Activated naive CD8-positive, alpha-beta T cell treated with anti-CD3 and anti-CD28 coated beads, Interleukin-2, amount 50 U/mL, for 24 hours (primary cell): Measurements from ENCODE around the gene KIF4A.
"Not testable (repeated sequence)": the region's sequence is repeated elsewhere in the genome, so short reads cannot be mapped to it uniquely, and the experiment has no call there.

Experiments used
- ATAC-seq: fragments of 150-1000 bp; cut with Tn5 transposase; one replicate; pipeline ENCODE4 v1.10.0; 2021
- DNase-seq: peaks from one replicate; pipeline ENCODE4 v3.0.0; 2021
- H3K27ac Mint-ChIP-seq: one replicate; pipeline ENCODE4 v1.8.0; 2021; ENCODE audit warnings: mild to moderate bottlenecking, mixed read lengths
- H3K27me3 Mint-ChIP-seq: one replicate; pipeline ENCODE4 v1.8.0; 2021; ENCODE audit warnings: mixed read lengths
- H3K36me3 Mint-ChIP-seq: one replicate; pipeline ENCODE4 v1.8.0; 2021; ENCODE audit warnings: low read depth, mixed read lengths
- H3K4me1 Mint-ChIP-seq: one replicate; pipeline ENCODE4 v1.8.0; 2021; ENCODE audit warnings: mixed read lengths
- H3K4me3 Mint-ChIP-seq: one replicate; pipeline ENCODE4 v1.8.0; 2021; ENCODE audit warnings: mild to moderate bottlenecking, moderate library complexity, mixed read lengths
- H3K9me3 Mint-ChIP-seq: one replicate; pipeline ENCODE4 v1.8.0; 2021; ENCODE audit warnings: mixed read lengths

Gene KIF4A

DNA sequence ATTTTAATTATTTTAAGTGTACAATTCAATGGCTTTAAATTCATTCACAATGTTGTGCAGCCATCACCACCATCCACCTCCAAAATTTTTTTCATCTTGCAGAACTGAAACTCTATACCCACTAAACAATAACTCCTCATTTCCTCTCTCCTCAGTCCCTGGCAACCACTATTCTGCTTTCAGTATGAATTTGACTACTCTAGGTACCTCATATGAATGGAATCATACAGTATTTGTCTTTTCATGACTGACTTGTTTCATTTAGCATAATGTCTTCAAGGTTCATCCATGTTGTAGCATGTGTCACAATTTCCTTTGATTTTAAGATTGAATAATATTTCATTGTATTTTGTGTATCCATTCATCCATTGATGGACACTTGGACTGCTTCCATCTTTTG is 46.9 kb downstream of the KIF4A start:
- Mint-ChIP-seq H3K36me3 (peaks cover 19% of the 10 kb centered on the region), H3K9me3 (no peaks in the 10 kb centered on the region), H3K27me3 (no peaks in the 10 kb centered on the region), H3K4me3 (no peak overlapping the region), H3K27ac (peak overlapping the region; percentile 50), H3K4me1 (peaks cover 12% of the 10 kb centered on the region)
- DNase-seq (no peak), ATAC-seq (peak; percentile 91)

DNA sequence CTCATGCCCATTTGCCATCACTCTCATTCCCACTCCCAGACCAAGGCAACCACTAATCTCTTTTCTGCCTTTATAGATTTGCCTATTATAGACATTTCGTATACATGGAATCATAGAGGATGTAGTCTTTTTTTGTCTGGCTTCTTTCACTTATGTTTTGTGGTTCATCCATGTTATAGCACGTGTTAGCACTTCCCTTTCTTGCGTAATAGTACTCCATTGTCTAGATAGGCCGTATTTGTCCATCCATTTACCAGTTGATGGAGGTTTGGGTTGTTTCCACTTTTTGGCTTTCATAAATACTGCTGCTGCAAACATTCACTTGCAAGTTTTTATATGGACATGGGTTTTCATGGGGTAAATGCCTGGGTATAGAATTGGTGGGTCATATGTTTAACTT is 48.4 kb downstream of the KIF4A start:
- DNase-seq (no peak), ATAC-seq (no peak)
- Mint-ChIP-seq H3K9me3 (no peaks in the 10 kb centered on the region), H3K4me1 (peaks cover 12% of the 10 kb centered on the region), H3K4me3 (no peak overlapping the region), H3K27ac (no peak overlapping the region), H3K27me3 (no peaks in the 10 kb centered on the region), H3K36me3 (peaks cover 21% of the 10 kb centered on the region)

DNA sequence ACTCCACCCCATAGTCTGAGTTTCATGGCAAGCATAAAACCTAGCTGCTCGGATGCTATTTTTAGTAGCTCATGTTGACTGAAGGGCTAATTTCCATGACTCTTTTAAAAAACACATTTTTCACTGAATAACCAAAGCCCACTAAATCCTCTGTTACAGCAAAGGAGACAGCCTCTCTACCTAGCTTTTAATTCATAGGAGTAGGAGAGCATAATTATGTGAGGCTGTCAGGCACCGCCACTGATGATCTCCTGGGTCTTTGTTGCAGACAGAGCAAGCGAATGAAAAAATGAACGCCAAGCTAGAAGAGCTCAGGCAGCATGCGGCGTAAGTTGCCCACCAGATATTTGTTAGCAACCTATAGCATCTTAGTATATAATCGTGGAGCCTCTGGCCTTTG is 53.5 kb downstream of the KIF4A start:
- Mint-ChIP-seq H3K4me3 (no peak overlapping the region), H3K36me3 (peaks cover 34% of the 10 kb centered on the region), H3K27me3 (no peaks in the 10 kb centered on the region), H3K4me1 (no peaks in the 10 kb centered on the region), H3K9me3 (no peaks in the 10 kb centered on the region), H3K27ac (no peak overlapping the region)
- DNase-seq (no peak), ATAC-seq (no peak)

DNA sequence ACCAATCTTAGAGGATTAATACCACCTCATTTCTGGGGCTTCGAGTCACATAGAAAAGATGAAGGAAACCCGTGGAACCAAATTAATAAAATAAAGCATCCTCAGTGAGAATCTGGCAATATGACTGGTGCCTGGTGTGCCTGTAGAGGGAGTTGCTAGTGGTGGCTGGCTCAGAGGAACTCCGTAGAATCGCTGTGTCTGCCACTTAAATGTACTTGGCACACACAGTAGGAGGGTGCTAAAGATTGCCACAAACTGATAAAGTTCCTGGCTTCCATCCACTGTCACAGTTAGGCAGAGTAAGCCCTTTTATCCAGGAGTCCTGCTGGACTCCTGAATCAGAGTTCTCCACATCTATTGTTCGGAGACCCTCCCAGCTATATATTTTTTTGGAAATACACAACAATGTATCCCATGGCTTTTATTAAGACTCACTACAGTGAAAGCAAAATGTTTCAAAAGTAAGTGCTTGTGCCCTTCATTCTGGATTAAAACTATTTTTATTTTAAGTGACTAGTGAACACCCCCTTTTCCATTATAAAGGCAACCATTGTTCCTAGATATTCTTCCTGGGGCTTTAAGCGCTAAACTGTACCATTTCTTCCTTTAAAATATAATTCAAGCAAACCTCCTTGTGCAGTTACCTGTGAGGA is 56.6 kb downstream of the KIF4A start:
- Mint-ChIP-seq H3K36me3 (peaks cover 40% of the 10 kb centered on the region), H3K27me3 (no peaks in the 10 kb centered on the region), H3K9me3 (no peaks in the 10 kb centered on the region), H3K4me3 (no peak overlapping the region), H3K27ac (no peak overlapping the region), H3K4me1 (no peaks in the 10 kb centered on the region)
- no peak for ATAC-seq
- DNase-seq, result no peak

DNA sequence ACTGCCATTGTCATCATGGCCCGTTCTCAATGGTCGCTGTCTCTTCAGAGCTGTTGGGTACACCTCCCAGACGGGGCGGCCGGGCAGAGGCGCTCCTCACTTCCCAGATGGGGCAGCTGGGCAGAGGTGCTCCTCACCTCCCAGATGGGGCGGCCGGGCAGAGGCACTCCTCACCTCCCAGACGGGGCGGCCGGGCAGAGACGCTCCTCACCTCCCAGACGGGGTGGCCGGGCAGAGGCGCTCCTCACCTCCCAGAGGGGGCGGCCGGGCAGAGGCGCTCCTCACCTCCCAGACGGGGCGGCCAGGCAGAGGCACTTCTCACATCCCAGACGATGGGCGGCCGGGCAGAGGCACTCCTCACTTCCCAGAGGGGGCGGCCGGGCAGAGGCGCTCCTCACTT is 58.9 kb downstream of the KIF4A start:
- H3K36me3 Mint-ChIP-seq, result peaks cover 37% of the 10 kb centered on the region
- not testable (repeated sequence) for H3K9me3 Mint-ChIP-seq, H3K4me3 Mint-ChIP-seq, H3K4me1 Mint-ChIP-seq, H3K27me3 Mint-ChIP-seq, ATAC-seq, H3K27ac Mint-ChIP-seq, DNase-seq

- H3K27ac Mint-ChIP-seq, H3K27me3 Mint-ChIP-seq, H3K4me1 Mint-ChIP-seq, H3K9me3 Mint-ChIP-seq, DNase-seq, H3K4me3 Mint-ChIP-seq, ATAC-seq: not testable (repeated sequence)
- H3K36me3 Mint-ChIP-seq, result peaks cover 34% of the 10 kb centered on the region
Measured at GRCh38 chrX:70349367-70350125, 59.6 kb downstream of the KIF4A start.

DNA sequence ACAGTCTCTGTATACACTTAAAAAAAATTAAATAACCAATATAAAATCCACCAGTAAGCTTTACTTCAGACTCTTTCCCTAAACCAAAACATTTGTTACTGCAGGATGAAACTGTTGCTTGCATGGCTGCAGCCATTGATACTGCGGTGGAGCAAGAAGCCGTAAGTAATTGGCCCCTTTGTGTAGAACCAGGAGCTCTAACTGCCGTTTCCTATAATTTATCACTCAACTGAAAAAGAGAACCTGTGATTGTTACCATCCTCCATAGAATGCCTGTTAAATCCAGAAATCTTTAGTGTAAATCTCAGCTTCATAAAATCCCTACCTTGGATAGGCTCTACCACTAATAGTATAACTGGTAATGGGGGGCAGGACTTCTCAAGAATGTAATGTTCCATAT is 62.6 kb downstream of the KIF4A start:
- Mint-ChIP-seq H3K4me3 (no peak overlapping the region), H3K4me1 (no peaks in the 10 kb centered on the region)

DNA sequence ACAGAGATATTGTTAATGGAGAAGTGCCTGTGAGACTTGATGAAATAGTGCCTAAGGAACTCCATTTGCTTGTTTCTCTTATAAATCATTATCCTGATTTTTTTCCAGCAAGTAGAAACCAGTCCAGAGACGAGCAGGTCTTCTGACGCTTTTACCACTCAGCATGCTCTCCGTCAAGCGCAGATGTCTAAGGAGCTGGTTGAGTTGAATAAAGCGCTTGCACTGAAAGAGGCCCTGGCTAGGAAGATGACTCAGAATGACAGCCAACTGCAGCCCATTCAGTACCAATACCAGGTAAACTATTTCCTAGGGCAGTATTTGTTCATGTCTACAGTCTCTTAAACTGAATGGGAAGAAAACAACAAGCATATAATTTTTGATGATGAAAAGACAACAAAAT is 63.6 kb downstream of the KIF4A start:
- no peak for DNase-seq
- Mint-ChIP-seq H3K27ac (no peak overlapping the region), H3K9me3 (no peaks in the 10 kb centered on the region), H3K4me1 (no peaks in the 10 kb centered on the region), H3K36me3 (peaks cover 19% of the 10 kb centered on the region), H3K27me3 (no peaks in the 10 kb centered on the region), H3K4me3 (no peak overlapping the region)
- no peak for ATAC-seq

More for the DNA sequence above, 62.6 kb downstream of the KIF4A start:
- Mint-ChIP-seq H3K9me3 (no peaks in the 10 kb centered on the region), H3K36me3 (peaks cover 24% of the 10 kb centered on the region), H3K27me3 (no peaks in the 10 kb centered on the region), H3K27ac (no peak overlapping the region)
- ATAC-seq, result no peak
- no peak for DNase-seq

DNA sequence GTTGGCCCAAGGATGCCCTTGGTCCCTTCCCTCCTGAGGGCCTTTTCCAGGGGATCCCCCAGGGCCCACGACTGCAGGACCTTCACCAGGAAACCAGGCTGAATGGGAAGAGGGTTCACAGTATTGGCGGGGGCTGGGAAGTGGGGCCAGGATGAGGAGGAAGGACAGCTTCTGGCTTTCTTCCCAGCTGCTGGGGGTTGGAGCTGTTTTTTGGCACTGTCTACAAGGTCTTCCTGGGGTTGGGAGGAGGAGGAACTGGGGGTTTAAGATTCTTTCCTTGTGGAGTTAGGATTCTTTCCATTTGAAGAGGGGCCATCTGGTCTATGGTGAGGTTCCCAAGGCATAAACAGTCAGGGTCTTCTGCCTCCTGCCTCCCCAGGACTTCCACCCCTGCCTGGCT is 64.8 kb downstream of the KIF4A start:
- ATAC-seq, result no peak
- Mint-ChIP-seq H3K4me1 (no peaks in the 10 kb centered on the region), H3K27me3 (no peaks in the 10 kb centered on the region), H3K36me3 (peaks cover 19% of the 10 kb centered on the region), H3K4me3 (no peak overlapping the region), H3K9me3 (no peaks in the 10 kb centered on the region), H3K27ac (no peak overlapping the region)
- DNase-seq, result no peak

DNA sequence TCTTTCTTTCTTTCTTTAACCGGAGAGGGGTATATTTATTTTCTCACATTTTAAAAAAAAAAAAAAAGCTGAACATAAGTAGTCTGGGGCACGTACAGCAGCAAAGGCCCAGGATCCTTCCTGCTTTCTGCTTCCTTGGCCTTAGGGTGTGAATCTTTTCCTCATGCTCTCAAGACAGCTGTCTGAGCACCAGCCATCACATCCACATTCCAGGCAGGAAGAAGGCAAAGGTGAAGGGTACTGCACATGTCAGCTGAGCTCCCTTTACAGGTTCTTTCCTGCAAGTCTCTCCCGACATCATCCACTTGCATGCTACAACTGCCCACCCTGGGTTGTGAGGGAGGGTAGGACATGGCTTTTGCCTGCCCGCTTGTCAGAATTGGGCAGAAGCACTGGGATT is 69.6 kb downstream of the KIF4A start:
- H3K4me3 Mint-ChIP-seq, result no peak overlapping the region
- H3K36me3 Mint-ChIP-seq, result peaks cover 2% of the 10 kb centered on the region
- ATAC-seq, result no peak
- H3K27ac Mint-ChIP-seq, result no peak overlapping the region
- no peaks in the 10 kb centered on the region for H3K9me3 Mint-ChIP-seq
- DNase-seq, result no peak
- H3K4me1 Mint-ChIP-seq, result no peaks in the 10 kb centered on the region
- no peaks in the 10 kb centered on the region for H3K27me3 Mint-ChIP-seq

DNA sequence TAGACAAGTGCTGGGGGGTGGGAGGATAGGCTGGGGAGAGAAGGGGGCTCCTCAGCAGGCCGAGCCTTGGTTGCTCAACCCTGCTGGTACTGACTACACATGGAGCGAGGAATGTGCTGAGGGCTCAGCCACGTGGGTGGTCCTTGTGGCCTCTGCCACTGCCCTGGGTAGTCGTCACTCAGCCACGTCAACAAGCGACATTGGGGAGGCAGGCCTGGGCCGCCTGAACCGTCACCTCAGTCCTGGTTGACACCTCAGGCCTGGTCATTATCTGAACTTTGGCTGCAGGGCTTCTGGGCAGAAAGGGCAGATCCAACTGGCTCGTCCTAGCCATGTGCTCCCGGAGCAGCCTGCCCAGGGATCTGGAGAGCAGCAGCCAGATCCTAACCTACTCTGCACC is 70.5 kb downstream of the KIF4A start:
- Mint-ChIP-seq H3K27me3 (no peaks in the 10 kb centered on the region), H3K36me3 (peaks cover 2% of the 10 kb centered on the region), H3K9me3 (no peaks in the 10 kb centered on the region), H3K4me1 (no peaks in the 10 kb centered on the region), H3K27ac (no peak overlapping the region), H3K4me3 (no peak overlapping the region)
- DNase-seq, result no peak
- no peak for ATAC-seq

DNA sequence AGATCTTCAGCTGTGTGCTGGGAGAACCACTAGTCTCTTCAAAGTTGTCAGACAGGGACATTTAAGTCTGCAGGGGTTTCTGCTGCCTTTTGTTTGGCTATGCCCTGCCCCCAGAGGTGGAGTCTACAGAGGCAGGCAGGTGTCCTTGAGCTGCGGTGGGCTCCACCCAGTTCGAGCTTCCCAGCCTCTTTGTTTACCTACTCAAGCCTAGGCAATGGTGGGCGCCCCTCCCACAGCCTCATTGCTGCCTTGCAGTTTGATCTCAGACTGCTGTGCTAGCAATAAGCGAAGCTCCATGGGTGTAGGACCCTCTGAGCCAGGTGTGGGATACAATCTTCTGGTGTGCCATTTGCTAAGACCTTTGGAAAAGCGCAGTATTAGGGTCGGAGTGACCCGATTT is 78.8 kb downstream of the KIF4A start:
- H3K27ac Mint-ChIP-seq, H3K4me3 Mint-ChIP-seq, H3K36me3 Mint-ChIP-seq, ATAC-seq, H3K9me3 Mint-ChIP-seq, H3K4me1 Mint-ChIP-seq, DNase-seq, H3K27me3 Mint-ChIP-seq: not testable (repeated sequence)

DNA sequence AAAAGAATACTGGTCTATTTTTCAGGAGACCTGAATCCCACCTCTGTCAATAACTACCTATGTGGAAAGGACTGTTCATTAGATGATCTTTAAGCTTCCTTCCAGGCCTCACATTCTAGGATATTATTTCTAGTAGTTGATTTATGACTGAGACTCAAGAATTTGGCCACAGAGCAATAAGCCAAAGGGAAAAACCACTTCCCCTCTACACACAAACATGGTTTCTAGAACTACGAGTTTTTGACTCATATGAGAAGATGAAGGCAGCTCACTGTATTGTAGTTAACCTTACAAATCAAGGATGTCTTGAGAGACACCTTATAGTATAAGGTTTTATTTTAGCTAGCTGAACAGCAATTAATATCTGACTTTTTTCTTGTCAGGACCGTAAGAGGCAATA is 96.3 kb downstream of the KIF4A start:
- Mint-ChIP-seq H3K27me3 (no peaks in the 10 kb centered on the region), H3K36me3 (peaks cover 19% of the 10 kb centered on the region), H3K9me3 (no peaks in the 10 kb centered on the region), H3K4me3 (no peak overlapping the region), H3K27ac (no peak overlapping the region), H3K4me1 (no peaks in the 10 kb centered on the region)
- ATAC-seq, result no peak
- no peak for DNase-seq

GRCh38 chrX:70398899-70399298 is 109.0 kb downstream of the KIF4A start:
- Mint-ChIP-seq H3K27me3 (no peaks in the 10 kb centered on the region), H3K9me3 (no peaks in the 10 kb centered on the region), H3K27ac (no peak overlapping the region), H3K36me3 (peaks cover 23% of the 10 kb centered on the region), H3K4me1 (peaks cover 4% of the 10 kb centered on the region), H3K4me3 (no peak overlapping the region)
- no peak for DNase-seq
- ATAC-seq, result no peak

DNA sequence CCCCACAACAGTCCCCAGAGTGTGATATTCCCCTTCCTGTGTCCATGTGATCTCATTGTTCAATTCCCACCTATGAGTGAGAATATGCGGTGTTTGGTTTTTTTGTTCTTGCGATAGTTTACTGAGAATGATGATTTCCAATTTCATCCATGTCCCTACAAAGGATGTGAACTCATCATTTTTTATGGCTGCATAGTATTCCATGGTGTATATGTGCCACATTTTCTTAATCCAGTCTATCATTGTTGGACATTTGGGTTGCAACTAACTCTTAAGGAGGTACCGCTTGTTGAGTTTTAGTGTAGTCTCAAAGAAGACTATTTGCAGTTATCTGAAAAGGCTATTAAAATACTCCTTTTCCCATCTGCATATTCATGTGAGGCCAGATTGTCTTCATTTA is 110.3 kb downstream of the KIF4A start:
- H3K4me3 Mint-ChIP-seq, H3K27ac Mint-ChIP-seq, ATAC-seq, H3K4me1 Mint-ChIP-seq, H3K27me3 Mint-ChIP-seq, H3K9me3 Mint-ChIP-seq, DNase-seq: not testable (repeated sequence)
- peaks cover 28% of the 10 kb centered on the region for H3K36me3 Mint-ChIP-seq
